ENCODE results near the gene LMNTD2.

The LMNTD2 gene

GRCh38 chr11:553083-553987 lies 7.2 kb downstream of the LMNTD2 start:
- no peak for DNase-seq

GRCh38 chr11:551596-551995 lies 8.9 kb downstream of the LMNTD2 start:
- no peak for DNase-seq

- no peak for DNase-seq
Observed at GRCh38 chr11:551131-551530, 9.4 kb downstream of the LMNTD2 start.

- no peak for DNase-seq
Observed at GRCh38 chr11:550746-551085, 9.8 kb downstream of the LMNTD2 start.

- no peak for DNase-seq
Observed at GRCh38 chr11:550021-550745, 10.4 kb downstream of the LMNTD2 start.

GRCh38 chr11:548700-549603 lies 11.6 kb downstream of the LMNTD2 start:
- DNase-seq: no peak

- DNase-seq: no peak
Observed at GRCh38 chr11:545171-545570, 15.4 kb downstream of the LMNTD2 start.

GRCh38 chr11:544817-545166 lies 15.7 kb downstream of the LMNTD2 start:
- no peak for DNase-seq

GRCh38 chr11:541433-541885 lies 19.1 kb downstream of the LMNTD2 start:
- no peak for DNase-seq

- no peak for DNase-seq
Observed at GRCh38 chr11:540583-541432, 19.7 kb downstream of the LMNTD2 start.

GRCh38 chr11:539971-540481 lies 20.5 kb downstream of the LMNTD2 start:
- DNase-seq: no peak

- DNase-seq: no peak
Observed at GRCh38 chr11:538431-539051, 22.0 kb downstream of the LMNTD2 start.

GRCh38 chr11:537622-538430 lies 22.7 kb downstream of the LMNTD2 start:
- DNase-seq: no peak

- no peak for DNase-seq
Observed at GRCh38 chr11:536841-537621, 23.5 kb downstream of the LMNTD2 start, which contains the start of gene LRRC56. LRRC56 (plus strand) TSS chr11:537527; CDS start chr11:540685, 3,158 bp downstream.

GRCh38 chr11:535519-536454 lies 24.8 kb downstream of the LMNTD2 start, which contains the start of gene HRAS:
HRAS (minus strand) TSS chr11:535576.
- DNase-seq: peak; percentile 89

GRCh38 chr11:535210-535518 lies 25.4 kb downstream of the LMNTD2 start:
- DNase-seq: no peak

- no peak for DNase-seq
Observed at GRCh38 chr11:534396-535209, 25.9 kb downstream of the LMNTD2 start.
